Measurements from ENCODE around the gene NEK1. TPM values are rescaled to one million over a fixed set of nuclear protein-coding genes. Genes with fewer than 3 reads are reported as not detected.

Gene NEK1
- total RNA-seq, 1 experiment from 2014 or later: 10.3 TPM

DNA sequence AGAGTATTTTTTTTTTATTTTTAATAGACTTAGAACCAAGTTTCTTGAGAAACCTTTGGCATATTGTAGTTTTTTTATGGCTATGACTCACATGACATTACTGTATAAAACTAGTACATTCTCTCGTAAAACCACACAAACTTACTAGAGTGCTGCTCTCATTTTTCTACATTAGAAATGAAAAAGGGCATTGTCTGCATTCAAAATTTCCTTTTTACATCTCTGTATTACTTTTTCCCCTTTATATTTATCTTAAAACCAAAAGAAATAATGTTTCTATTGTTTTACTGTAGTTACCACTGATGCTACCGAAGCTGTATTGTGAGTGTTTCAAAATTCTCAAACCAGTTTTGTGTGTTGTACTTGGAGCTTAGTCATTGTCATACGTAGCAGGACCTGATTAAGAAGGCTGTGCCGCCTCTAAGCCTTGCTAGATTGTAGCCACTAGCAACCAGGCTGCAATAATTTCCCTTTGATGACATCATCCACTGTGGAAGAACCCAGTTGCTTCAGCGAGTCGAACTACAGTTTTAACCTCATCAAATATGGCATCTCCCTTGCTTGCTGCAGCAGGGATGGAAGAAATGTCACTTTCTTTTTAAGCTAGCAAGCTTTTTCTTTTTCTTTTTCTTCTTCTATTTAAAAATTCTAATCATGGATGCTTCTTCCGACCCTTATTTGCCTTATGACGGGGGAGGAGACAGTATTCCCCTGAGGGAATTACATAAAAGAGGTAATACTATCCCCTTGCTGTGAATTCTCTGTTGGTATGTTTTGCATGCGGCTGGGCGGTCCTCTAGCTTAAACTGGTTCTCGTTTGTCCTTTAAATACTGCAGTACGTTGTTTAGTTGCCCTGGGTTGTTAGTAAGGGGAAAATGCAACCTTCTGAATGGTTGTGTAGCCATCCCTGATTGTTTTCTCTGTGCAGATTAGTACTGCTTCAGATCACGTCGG, 47.6 kb upstream of the NEK1 start:
- Mint-ChIP-seq H3K36me3 (peaks cover 5% of the 10 kb centered on the region; the same call in 1 of the 2 replicates), H3K4me1 (peaks cover 29% of the 10 kb centered on the region), H3K27me3 (ENCODE audit: low read depth) (no peaks in the 10 kb centered on the region), H3K4me3 (peak overlapping the region; percentile 68), H3K9me3 (no peaks in the 10 kb centered on the region), H3K27ac (peak overlapping the region; percentile 92)
- ATAC-seq (peak; percentile 96), DNase-seq (ENCODE audit: low spot score) (peak; percentile 36)
- POLR2A ChIA-PET: interaction anchor here (1.0 to 1.4 kb wide), 3 partner anchors 16 to 47 kb away, joined by 3 to 5 read pairs (median 4); partner anchors contain the start of genes CLCN3 and NEK1
- TF ChIP-seq GABPB1 (CRISPR knock-in tag; IDR thresholded peaks at IDR 0.05) (peak; percentile 93), PRRX2 (CRISPR knock-in tag; IDR thresholded peaks at IDR 0.05) (no peak), ATF1 (CRISPR knock-in tag; IDR thresholded peaks at IDR 0.05) (no peak)
- CTCF ChIA-PET: interaction anchor here (0.8 to 1.9 kb wide), 4 partner anchors 40 to 64 kb away, joined by 3 to 11 read pairs (median 3); partner anchors contain the start of genes CLCN3 and NEK1

DNA sequence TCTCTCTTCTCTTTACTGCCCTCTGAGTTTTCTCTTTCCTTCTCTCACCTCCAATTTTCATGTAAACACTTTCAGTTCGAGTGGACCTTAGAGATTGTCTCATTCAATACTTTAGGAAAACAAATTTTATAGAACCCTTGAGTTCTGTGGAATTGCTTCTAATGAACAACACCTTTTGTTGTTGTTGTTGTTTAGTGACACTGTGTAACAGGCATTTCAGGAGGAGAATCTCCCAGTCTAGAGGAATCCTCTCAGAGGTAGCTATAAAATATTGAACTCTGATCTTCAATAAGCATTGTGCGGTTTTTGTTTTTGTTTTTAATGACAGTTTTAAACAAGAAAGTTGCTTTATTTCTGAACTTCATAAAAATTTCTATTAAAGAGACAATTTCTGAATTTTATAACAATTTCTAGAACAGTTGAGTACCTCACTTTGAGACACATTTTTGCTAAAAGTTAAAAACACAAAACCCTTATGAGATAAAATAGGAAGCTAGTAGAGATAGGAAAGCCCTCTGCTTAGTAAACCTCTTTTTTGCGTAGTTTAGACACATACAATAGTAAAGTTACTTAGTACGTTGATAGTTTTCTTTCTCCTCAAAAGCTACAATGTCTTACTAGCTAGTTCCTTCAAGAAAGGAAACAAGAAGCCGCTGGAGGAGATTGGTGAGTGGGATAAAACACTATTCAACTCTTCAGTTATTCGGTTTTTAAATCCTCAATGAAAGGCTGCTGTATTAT, 46.8 kb upstream of the NEK1 start:
- Mint-ChIP-seq H3K36me3 (peaks cover 5% of the 10 kb centered on the region; the same call in 1 of the 2 replicates), H3K9me3 (no peaks in the 10 kb centered on the region), H3K27me3 (ENCODE audit: low read depth) (no peaks in the 10 kb centered on the region), H3K27ac (no peak overlapping the region; the same call in 1 of the 2 replicates), H3K4me3 (no peak overlapping the region), H3K4me1 (peaks cover 29% of the 10 kb centered on the region)
- TF ChIP-seq ELF4 (CRISPR knock-in tag; IDR thresholded peaks at IDR 0.05; ENCODE audit: low read depth) (no peak), GRHL2 (CRISPR knock-in tag; IDR thresholded peaks at IDR 0.05; ENCODE audit: insufficient replicate concordance, severe bottlenecking) (no peak)
- ChIA-PET POLR2A (interaction anchor here (0.8 to 1.4 kb wide), 2 partner anchors 38 to 39 kb away, joined by 3 to 4 read pairs; partner anchors contain the start of gene CLCN3), CTCF (interaction anchor here (1.0 to 1.9 kb wide), 2 partner anchors 45 to 46 kb away, joined by 3 to 11 read pairs; partner anchors contain the start of gene NEK1)
- DNase-seq (ENCODE audit: low spot score): no peak
- ATAC-seq: no peak

DNA sequence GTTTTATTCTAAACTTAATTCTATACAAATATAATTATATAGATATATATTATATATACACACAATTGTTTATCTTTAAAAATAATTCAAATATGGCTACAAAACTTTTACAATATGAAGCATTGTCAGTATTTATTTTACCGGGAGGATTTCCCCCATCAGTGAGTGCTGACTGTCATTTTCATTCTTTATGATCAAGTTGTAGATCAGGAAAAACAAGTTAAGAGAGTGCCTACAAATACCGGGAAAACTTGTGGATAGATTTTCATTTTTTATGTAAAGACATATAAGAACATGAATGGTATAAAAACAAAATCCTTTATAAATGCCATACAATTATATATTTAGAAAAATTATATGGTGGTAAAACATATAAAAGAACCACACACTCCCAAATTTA, 45.8 kb upstream of the NEK1 start:
- H3K4me3 Mint-ChIP-seq: no peak overlapping the region
- no peak for DNase-seq (ENCODE audit: low spot score)
- peaks cover 5% of the 10 kb centered on the region; the same call in 1 of the 2 replicates for H3K36me3 Mint-ChIP-seq
- H3K9me3 Mint-ChIP-seq: peaks cover under 1% of the 10 kb centered on the region; the same call in 1 of the 2 replicates
- ChIA-PET CTCF (no interaction called here), POLR2A (no interaction called here)
- no peak overlapping the region for H3K27ac Mint-ChIP-seq
- H3K27me3 Mint-ChIP-seq (ENCODE audit: low read depth): no peaks in the 10 kb centered on the region
- H3K4me1 Mint-ChIP-seq: peaks cover 29% of the 10 kb centered on the region
- ATAC-seq: no peak
- no peak for TF ChIP-seq ZNF423 (CRISPR knock-in tag; IDR thresholded peaks at IDR 0.05)
- TF ChIP-seq KAT7 (CRISPR knock-in tag; IDR thresholded peaks at IDR 0.05; ENCODE audit: borderline replicate concordance): no peak
- no peak for TF ChIP-seq ZNF138 (CRISPR knock-in tag; conservative IDR thresholded peaks at IDR 0.05)
- TF ChIP-seq FOXP1 (CRISPR knock-in tag; IDR thresholded peaks at IDR 0.05; ENCODE audit: borderline replicate concordance): no peak
- TF ChIP-seq NR2C2 (CRISPR knock-in tag; IDR thresholded peaks at IDR 0.05): no peak
- TF ChIP-seq, protein P1, sequence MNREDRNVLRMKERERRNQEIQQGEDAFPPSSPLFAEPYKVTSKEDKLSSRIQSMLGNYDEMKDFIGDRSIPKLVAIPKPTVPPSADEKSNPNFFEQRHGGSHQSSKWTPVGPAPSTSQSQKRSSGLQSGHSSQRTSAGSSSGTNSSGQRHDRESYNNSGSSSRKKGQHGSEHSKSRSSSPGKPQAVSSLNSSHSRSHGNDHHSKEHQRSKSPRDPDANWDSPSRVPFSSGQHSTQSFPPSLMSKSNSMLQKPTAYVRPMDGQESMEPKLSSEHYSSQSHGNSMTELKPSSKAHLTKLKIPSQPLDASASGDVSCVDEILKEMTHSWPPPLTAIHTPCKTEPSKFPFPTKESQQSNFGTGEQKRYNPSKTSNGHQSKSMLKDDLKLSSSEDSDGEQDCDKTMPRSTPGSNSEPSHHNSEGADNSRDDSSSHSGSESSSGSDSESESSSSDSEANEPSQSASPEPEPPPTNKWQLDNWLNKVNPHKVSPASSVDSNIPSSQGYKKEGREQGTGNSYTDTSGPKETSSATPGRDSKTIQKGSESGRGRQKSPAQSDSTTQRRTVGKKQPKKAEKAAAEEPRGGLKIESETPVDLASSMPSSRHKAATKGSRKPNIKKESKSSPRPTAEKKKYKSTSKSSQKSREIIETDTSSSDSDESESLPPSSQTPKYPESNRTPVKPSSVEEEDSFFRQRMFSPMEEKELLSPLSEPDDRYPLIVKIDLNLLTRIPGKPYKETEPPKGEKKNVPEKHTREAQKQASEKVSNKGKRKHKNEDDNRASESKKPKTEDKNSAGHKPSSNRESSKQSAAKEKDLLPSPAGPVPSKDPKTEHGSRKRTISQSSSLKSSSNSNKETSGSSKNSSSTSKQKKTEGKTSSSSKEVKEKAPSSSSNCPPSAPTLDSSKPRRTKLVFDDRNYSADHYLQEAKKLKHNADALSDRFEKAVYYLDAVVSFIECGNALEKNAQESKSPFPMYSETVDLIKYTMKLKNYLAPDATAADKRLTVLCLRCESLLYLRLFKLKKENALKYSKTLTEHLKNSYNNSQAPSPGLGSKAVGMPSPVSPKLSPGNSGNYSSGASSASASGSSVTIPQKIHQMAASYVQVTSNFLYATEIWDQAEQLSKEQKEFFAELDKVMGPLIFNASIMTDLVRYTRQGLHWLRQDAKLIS (CRISPR knock-in tag; IDR thresholded peaks at IDR 0.05; ENCODE audit: borderline replicate concordance): no peak
- TF ChIP-seq ZNF232 (CRISPR knock-in tag; IDR thresholded peaks at IDR 0.05): no peak
- TF ChIP-seq NR1H2 (CRISPR knock-in tag; IDR thresholded peaks at IDR 0.05): no peak
- no peak for TF ChIP-seq ZNF263 (CRISPR knock-in tag; IDR thresholded peaks at IDR 0.05; ENCODE audit: low read depth)
- TF ChIP-seq, protein P2, sequence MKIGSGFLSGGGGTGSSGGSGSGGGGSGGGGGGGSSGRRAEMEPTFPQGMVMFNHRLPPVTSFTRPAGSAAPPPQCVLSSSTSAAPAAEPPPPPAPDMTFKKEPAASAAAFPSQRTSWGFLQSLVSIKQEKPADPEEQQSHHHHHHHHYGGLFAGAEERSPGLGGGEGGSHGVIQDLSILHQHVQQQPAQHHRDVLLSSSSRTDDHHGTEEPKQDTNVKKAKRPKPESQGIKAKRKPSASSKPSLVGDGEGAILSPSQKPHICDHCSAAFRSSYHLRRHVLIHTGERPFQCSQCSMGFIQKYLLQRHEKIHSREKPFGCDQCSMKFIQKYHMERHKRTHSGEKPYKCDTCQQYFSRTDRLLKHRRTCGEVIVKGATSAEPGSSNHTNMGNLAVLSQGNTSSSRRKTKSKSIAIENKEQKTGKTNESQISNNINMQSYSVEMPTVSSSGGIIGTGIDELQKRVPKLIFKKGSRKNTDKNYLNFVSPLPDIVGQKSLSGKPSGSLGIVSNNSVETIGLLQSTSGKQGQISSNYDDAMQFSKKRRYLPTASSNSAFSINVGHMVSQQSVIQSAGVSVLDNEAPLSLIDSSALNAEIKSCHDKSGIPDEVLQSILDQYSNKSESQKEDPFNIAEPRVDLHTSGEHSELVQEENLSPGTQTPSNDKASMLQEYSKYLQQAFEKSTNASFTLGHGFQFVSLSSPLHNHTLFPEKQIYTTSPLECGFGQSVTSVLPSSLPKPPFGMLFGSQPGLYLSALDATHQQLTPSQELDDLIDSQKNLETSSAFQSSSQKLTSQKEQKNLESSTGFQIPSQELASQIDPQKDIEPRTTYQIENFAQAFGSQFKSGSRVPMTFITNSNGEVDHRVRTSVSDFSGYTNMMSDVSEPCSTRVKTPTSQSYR (CRISPR knock-in tag; IDR thresholded peaks at IDR 0.05): no peak
- TF ChIP-seq, protein P3, sequence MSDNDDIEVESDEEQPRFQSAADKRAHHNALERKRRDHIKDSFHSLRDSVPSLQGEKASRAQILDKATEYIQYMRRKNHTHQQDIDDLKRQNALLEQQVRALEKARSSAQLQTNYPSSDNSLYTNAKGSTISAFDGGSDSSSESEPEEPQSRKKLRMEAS (CRISPR knock-in tag; IDR thresholded peaks at IDR 0.05): no peak
- no peak for TF ChIP-seq FOXJ3 (CRISPR knock-in tag; IDR thresholded peaks at IDR 0.05; ENCODE audit: borderline replicate concordance)
- TF ChIP-seq, protein P4, sequence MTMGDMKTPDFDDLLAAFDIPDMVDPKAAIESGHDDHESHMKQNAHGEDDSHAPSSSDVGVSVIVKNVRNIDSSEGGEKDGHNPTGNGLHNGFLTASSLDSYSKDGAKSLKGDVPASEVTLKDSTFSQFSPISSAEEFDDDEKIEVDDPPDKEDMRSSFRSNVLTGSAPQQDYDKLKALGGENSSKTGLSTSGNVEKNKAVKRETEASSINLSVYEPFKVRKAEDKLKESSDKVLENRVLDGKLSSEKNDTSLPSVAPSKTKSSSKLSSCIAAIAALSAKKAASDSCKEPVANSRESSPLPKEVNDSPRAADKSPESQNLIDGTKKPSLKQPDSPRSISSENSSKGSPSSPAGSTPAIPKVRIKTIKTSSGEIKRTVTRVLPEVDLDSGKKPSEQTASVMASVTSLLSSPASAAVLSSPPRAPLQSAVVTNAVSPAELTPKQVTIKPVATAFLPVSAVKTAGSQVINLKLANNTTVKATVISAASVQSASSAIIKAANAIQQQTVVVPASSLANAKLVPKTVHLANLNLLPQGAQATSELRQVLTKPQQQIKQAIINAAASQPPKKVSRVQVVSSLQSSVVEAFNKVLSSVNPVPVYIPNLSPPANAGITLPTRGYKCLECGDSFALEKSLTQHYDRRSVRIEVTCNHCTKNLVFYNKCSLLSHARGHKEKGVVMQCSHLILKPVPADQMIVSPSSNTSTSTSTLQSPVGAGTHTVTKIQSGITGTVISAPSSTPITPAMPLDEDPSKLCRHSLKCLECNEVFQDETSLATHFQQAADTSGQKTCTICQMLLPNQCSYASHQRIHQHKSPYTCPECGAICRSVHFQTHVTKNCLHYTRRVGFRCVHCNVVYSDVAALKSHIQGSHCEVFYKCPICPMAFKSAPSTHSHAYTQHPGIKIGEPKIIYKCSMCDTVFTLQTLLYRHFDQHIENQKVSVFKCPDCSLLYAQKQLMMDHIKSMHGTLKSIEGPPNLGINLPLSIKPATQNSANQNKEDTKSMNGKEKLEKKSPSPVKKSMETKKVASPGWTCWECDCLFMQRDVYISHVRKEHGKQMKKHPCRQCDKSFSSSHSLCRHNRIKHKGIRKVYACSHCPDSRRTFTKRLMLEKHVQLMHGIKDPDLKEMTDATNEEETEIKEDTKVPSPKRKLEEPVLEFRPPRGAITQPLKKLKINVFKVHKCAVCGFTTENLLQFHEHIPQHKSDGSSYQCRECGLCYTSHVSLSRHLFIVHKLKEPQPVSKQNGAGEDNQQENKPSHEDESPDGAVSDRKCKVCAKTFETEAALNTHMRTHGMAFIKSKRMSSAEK (CRISPR knock-in tag; IDR thresholded peaks at IDR 0.05; ENCODE audit: borderline replicate concordance): no peak
